WI38 (cell line): ENCODE data around the gene PRKCI.
"Not testable (repeated sequence)": the region's sequence is repeated elsewhere in the genome, so short reads cannot be mapped to it uniquely, and the experiment has no call there.

Experiments
- H3K4me3 ChIP-seq: 2 replicates; pipeline ENCODE4 v1.5.1; 2011; ENCODE audit warnings: low read depth, mild to moderate bottlenecking, control low read depth, low read length
- CTCF ChIP-seq: IDR thresholded peaks from 2 replicates; pipeline ENCODE4 v1.5.1; 2012; ENCODE audit warnings: low read depth, mild to moderate bottlenecking, control low read depth, low read length

The PRKCI gene

DNA sequence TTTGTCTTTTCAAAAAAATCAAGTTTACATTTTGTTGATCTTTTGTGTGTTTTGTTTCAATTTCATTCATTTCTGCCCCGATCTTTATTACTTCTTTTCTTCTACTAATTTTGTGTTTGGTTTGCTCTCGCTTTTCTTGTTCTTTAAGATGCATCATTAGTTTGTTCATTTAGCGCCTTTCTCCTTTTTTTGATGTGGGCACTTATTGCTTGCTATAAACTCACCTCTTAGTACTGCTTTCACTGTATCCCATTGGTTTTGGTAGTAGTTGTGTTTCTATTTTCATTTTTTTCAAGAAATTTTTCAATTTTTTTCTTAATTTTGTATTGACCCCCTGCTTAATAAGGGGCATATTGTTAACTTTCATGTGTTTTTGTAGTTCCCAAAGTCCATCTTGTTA lies 34.4 kb downstream of the PRKCI start:
- no peak overlapping the region for H3K4me3 ChIP-seq
- TF ChIP-seq CTCF: no peak

DNA sequence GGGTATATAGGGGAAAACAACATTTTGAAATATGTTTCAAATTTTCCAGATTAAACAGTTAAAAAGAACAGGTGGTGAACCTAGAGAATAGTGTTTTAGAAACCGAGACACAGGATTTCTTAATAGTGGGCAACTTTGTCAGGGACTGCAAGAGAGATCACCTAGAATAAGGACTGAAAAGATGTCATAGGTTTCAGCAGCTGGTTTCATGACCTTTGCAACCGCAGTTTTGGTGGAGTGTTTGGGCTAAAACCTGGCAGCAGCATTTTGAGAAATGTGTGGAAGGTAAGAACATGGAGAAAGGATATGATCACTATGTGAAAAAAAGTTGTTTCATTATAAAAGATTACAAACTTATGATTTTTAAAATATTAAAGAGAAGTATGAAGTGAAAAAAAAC lies 34.9 kb downstream of the PRKCI start:
- TF ChIP-seq CTCF: no peak
- H3K4me3 ChIP-seq: no peak overlapping the region

GRCh38 chr3:170258105-170258487 lies 35.9 kb downstream of the PRKCI start:
- H3K4me3 ChIP-seq: no peak overlapping the region
- no peak for TF ChIP-seq CTCF

- no peak overlapping the region for H3K4me3 ChIP-seq
- TF ChIP-seq CTCF: no peak
Measured at GRCh38 chr3:170259907-170260306, 37.7 kb downstream of the PRKCI start.

DNA sequence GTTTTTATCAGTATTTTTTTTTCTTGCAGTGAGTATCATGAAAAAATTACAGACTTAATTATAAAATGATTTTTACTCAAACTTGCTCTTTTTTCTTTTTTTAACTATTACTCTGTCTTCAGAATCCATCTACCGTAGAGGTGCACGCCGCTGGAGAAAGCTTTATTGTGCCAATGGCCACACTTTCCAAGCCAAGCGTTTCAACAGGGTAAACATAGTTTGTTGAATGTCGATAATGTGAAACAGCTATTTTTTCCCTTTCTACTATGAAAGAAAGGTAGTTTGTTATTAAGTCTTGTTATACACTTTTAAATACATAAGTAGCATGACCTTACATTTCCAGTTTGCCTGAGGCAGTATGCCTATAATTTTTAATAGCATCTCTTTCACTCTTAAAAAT lies 45.6 kb downstream of the PRKCI start:
- no peak for TF ChIP-seq CTCF
- H3K4me3 ChIP-seq: no peak overlapping the region

- H3K4me3 ChIP-seq: not testable (repeated sequence)
Measured at GRCh38 chr3:170269673-170270254, 47.5 kb downstream of the PRKCI start.

GRCh38 chr3:170270282-170270881 lies 48.2 kb downstream of the PRKCI start:
- H3K4me3 ChIP-seq: no peak overlapping the region
- no peak for TF ChIP-seq CTCF

- H3K4me3 ChIP-seq: no peak overlapping the region
- no peak for TF ChIP-seq CTCF
Measured at GRCh38 chr3:170274641-170275040, 52.4 kb downstream of the PRKCI start.
